Endothelial cell of umbilical vein (primary cell): ENCODE results near the gene TTYH3. TPM values are rescaled to one million over a fixed set of nuclear protein-coding genes. Genes with fewer than 3 reads are reported as not detected.

Experiments used
- BruUV-seq: library from RNA; stranded (reverse); fragments of 400-500 nt; replicated peaks from 2 replicates; lab custom pipeline; 2021; lab: Mats Ljungman, UMichigan
- CTCF ChIA-PET: fragments of 300-600, 350-600 bp; sonication (Branson Sonifier 250); formaldehyde crosslinking; loops from one replicate; lab custom pipeline; 2021; ENCODE audit warnings: antibody characterized with exemption, inconsistent platforms; lab: Charles Lee
- POLR2A ChIA-PET: fragments of 300-600, 350-600 bp; sonication (Branson Sonifier 250); formaldehyde crosslinking; loops from one replicate; lab custom pipeline; 2021; ENCODE audit warnings: antibody characterized with exemption, inconsistent platforms; lab: Charles Lee
- DNase-seq: peaks from one replicate; pipeline ENCODE4 v3.0.0-alpha.2; 2011; ENCODE audit warnings: low read depth, low spot score
- FAIRE-seq: peaks from 2 replicates; lab custom pipeline; 2011; peaks lifted over from hg19 to GRCh38; lab: Jason Lieb, UNC
- H2AFZ ChIP-seq: 2 replicates; pipeline ENCODE4 v1.6.0; 2012; ENCODE audit warnings: low read depth, low read length, control low read depth, inconsistent platforms
- H3K27ac ChIP-seq: 2 replicates; pipeline ENCODE4 v1.5.1; 2011; ENCODE audit warnings: low read depth, mild to moderate bottlenecking, control low read depth, low read length, moderate library complexity; ENCODE audit not compliant: insufficient read depth
- H3K27me3 ChIP-seq, 2 experiments: 2 replicates each; pipeline versions ENCODE4 v1.6.0 to v1.6.1; 2011; ENCODE audit warnings: low read length in 2 of 2, mixed read lengths in 1 of 2; ENCODE audit not compliant: control insufficient read depth in 2 of 2, insufficient read depth in 2 of 2
- H3K36me3 ChIP-seq, 2 experiments: 2 replicates in 1 of 2; 3 replicates in 1 of 2; pipeline ENCODE4 v1.5.1; 2011; ENCODE audit warnings: low read length in 2 of 2, mild to moderate bottlenecking in 1 of 2, moderate library complexity in 1 of 2; ENCODE audit not compliant: control insufficient read depth in 2 of 2, insufficient read depth in 2 of 2; ENCODE audit errors: extremely low read depth in 1 of 2
- H3K4me1 ChIP-seq: 3 replicates; pipeline ENCODE4 v1.5.1; 2011; ENCODE audit warnings: mild to moderate bottlenecking, low read length; ENCODE audit not compliant: control insufficient read depth, insufficient read depth; ENCODE audit errors: extremely low read depth
- H3K4me2 ChIP-seq: 2 replicates; pipeline ENCODE4 v1.6.1; 2011; ENCODE audit warnings: low read length, control low read depth, mixed read lengths; ENCODE audit not compliant: insufficient read depth
- H3K4me3 ChIP-seq, 3 experiments: fragments of 200-600 bp in 1 of 3; sonication (generic), shearing (Covaris generic) in 1 of 3; replicated peaks in 1 of 3; 2 replicates each; pipeline ENCODE4 v1.5.1; 2011 to 2016; ENCODE audit warnings: control low read depth in 3 of 3, low read length in 3 of 3, mild to moderate bottlenecking in 2 of 3, inconsistent platforms in 1 of 3, low read depth in 1 of 3, moderate library complexity in 1 of 3; ENCODE audit not compliant: insufficient read depth in 1 of 3
- H3K79me2 ChIP-seq: 2 replicates; pipeline ENCODE4 v1.6.0; 2012; ENCODE audit warnings: low read length, inconsistent platforms; ENCODE audit not compliant: control insufficient read depth, insufficient read depth
- H3K9ac ChIP-seq: replicated peaks from 2 replicates; pipeline ENCODE3; 2011; ENCODE audit warnings: low read length, control low read depth; ENCODE audit not compliant: insufficient read depth; ENCODE audit errors: extremely low read depth
- H3K9me1 ChIP-seq: replicated peaks from 3 replicates; pipeline ENCODE4 v1.6.0; 2011; ENCODE audit warnings: mild to moderate bottlenecking, low read length; ENCODE audit not compliant: control insufficient read depth, insufficient read depth; ENCODE audit errors: extremely low read depth
- H3K9me3 ChIP-seq: replicated peaks from 2 replicates; pipeline ENCODE4 v1.5.1; 2012; ENCODE audit warnings: low read length, inconsistent platforms; ENCODE audit not compliant: control insufficient read depth, insufficient read depth
- H4K20me1 ChIP-seq: replicated peaks from 2 replicates; pipeline ENCODE3; 2011; ENCODE audit warnings: mild to moderate bottlenecking, low read length; ENCODE audit not compliant: control insufficient read depth, insufficient read depth; ENCODE audit errors: extremely low read depth
- CTCF ChIP-seq, 2 donors: IDR thresholded peaks; 1 replicate in 1 of 2; 2 replicates in 1 of 2; pipeline ENCODE4 v1.5.1; 2011; ENCODE audit warnings: low read length in 2 of 2, mild to moderate bottlenecking in 2 of 2, moderate library complexity in 2 of 2, control low read depth in 1 of 2, inconsistent platforms in 1 of 2, low read depth in 1 of 2; ENCODE audit not compliant: insufficient read depth in 1 of 2; ENCODE audit errors: extremely low read depth in 1 of 2
- EZH2 ChIP-seq: IDR thresholded peaks from 2 replicates; pipeline ENCODE4 v1.6.1; 2012; ENCODE audit warnings: borderline replicate concordance, low read depth, mild to moderate bottlenecking, moderate library complexity, low read length, inconsistent platforms; ENCODE audit not compliant: severe bottlenecking
- FOS ChIP-seq: IDR thresholded peaks from 2 replicates; pipeline ENCODE4 v1.6.1; 2011; ENCODE audit warnings: mild to moderate bottlenecking, low read length, moderate library complexity, borderline replicate concordance; ENCODE audit not compliant: insufficient read depth
- JUN ChIP-seq: IDR thresholded peaks from 2 replicates; pipeline ENCODE4 v1.6.1; 2011; ENCODE audit warnings: borderline replicate concordance, low read depth; ENCODE audit not compliant: insufficient read length, insufficient read depth
- MAX ChIP-seq: IDR thresholded peaks from 2 replicates; pipeline ENCODE4 v1.6.1; 2011; ENCODE audit not compliant: insufficient read depth, insufficient read length
- MYC ChIP-seq: IDR thresholded peaks from one replicate; pipeline ENCODE4 v1.6.1; 2011; ENCODE audit warnings: mild to moderate bottlenecking, low read depth, low read length
- dilution Hi-C: fragments of 300-500 bp; cut with MboI; formaldehyde crosslinking; loops from one replicate; pipeline ENCODE4 v1.15.0; 2019; ENCODE audit warnings: low sequenced_read_pairs; ENCODE audit not compliant: extremely low pct_ligation_motif_present
- intact Hi-C: fragments of 100-400 bp; cut with micrococcal nuclease; formaldehyde crosslinking; loops from one replicate; pipeline ENCODE4 v1.10.0; 2022
- polyA plus RNA-seq, 4 experiments: library from polyadenylated mRNA; depleted of rRNA in 3 of 4; stranded (reverse) in 3 of 4; unstranded in 1 of 4; fragments of >200 nt; gene quantifications; 2 replicates each; pipeline versions ENCODE4 v1.2.1 to v1.2.3, GENCODE V29; 2011 to 2012; ENCODE audit warnings: missing spikeins in 1 of 4
- total RNA-seq: library from RNA; stranded (reverse); gene quantifications from 2 replicates; pipeline ENCODE4 v1.2.3, GENCODE V29; 2021

TTYH3 gene
- total and polyA plus RNA-seq, 2 donors (not counting 3 experiments of a cell fraction or from before 2014, with no cell fraction given), result 143 to 280 TPM

GRCh38 chr7:2700141-2700850 lies 68.5 kb downstream of the TTYH3 start:
- Histone ChIP-seq H3K9me3 (no peaks in the 10 kb centered on the region), H2AFZ (no peak overlapping the region), H3K27me3 (peaks cover 0 to 2% of the 10 kb centered on the region in 2 experiments), H3K79me2 (no peaks in the 10 kb centered on the region), H3K4me3 (no peak overlapping the region), H3K4me1 (no peaks in the 10 kb centered on the region), H4K20me1 (no peaks in the 10 kb centered on the region), H3K9ac (no peak overlapping the region), H3K4me2 (no peak overlapping the region), H3K27ac (no peak overlapping the region), H3K36me3 (no peaks in the 10 kb centered on the region), H3K9me1 (no peaks in the 10 kb centered on the region)
- no peak for FAIRE-seq
- POLR2A ChIA-PET, result no interaction called here
- CTCF ChIA-PET, result interaction anchor here (0.6 to 3.6 kb wide), 3 partner anchors 10 to 1888 kb away, joined by 3 to 29 read pairs (median 7); no protein-coding TSS in a partner anchor
- dilution Hi-C loops, result no loop called here
- no peak for DNase-seq
- no TSS peak for BruUV-seq
- intact Hi-C loops, result no loop called here
- TF ChIP-seq MYC, result no peak
- TF ChIP-seq EZH2, result no peak
- TF ChIP-seq FOS, result no peak
- TF ChIP-seq JUN, result no peak
- no peak for TF ChIP-seq CTCF (IDR thresholded peaks at IDR 0.05; ENCODE audit: extremely low read depth in 1 of 2, insufficient read depth in 1 of 2, low read depth in 1 of 2, low read length in 2 of 2)
- no peak for TF ChIP-seq MAX
